NCI-H1436 treated with DMSO at 0.1 percent for 48 hours (cell line): ENCODE measurements around the gene OR10AG1.

Source experiments
- DNase-seq: peaks from one replicate; lab custom pipeline; 2025; lab: John Stamatoyannopoulos, UW

The OR10AG1 gene, protein sequence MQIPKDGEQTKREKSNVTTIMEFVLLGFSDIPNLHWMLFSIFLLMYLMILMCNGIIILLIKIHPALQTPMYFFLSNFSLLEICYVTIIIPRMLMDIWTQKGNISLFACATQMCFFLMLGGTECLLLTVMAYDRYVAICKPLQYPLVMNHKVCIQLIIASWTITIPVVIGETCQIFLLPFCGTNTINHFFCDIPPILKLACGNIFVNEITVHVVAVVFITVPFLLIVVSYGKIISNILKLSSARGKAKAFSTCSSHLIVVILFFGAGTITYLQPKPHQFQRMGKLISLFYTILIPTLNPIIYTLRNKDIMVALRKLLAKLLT

DNA sequence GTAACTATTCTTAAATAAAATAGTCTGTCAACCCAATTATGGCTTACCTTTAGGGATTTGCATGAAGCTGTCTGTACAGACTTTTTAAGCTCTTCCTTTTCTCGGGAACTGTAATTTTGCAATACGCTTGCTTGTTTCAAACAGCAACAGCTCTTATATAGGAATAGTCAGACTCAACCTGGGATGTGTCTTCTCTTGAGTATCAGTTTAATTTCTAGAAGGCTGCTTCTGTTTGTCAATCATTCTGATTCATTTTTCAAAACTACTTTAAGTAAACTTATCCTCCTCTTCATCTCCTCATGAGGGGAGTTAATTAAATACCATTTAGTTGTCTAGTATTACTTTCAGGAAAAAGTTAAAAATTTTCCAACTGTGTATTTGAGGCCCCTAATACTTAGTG is at the start of gene OR10AG1:
Gene OR10AG1, minus strand, starts transcription at position 101 of the 400 bp plus-strand sequence. Its CDS starts 38 bp downstream, at position 63.
- DNase-seq: no peak

DNA sequence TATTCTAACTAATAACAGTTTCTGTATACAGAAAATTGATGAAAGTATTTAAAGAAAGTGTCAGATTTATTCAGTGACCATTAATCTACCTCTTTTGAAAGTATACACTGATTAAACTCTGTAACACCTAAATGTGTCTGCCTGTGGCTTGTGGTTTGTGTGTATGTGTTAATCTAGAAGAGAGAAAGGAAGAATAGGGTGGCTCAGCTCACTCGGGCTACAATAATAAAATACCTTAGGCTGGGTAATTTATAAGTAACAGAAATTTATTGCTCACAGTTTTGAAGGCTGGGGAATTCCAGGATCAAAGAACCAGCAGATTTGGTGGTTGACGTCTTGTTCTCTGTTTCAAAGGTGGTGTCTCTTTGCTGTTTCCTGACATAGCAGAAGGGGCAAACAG is 44.1 kb upstream of the OR10AG1 start:
- DNase-seq: no peak

- DNase-seq: no peak
Observed at GRCh38 chr11:56010716-56011115, 41.0 kb upstream of the OR10AG1 start.

DNA sequence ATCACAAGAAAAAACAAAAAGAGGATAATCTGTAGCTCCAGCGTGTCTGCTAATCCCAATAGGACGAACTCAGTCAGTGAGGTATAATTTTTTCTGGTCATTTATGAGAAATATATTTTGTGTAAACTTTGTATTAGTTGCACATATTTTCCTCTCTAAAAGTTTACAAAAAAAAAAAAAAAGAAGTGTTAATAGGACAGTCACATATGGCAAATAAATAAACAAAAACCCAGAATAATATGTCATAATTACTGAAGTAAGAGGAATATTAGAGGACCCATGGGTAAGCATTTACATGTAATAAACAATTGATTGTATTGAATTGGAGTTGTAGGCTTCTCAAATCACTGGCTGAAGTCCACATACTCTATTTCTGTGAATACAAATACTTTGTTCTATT is 24.8 kb upstream of the OR10AG1 start, which contains the start of gene OR5F1:
Gene OR5F1, minus strand, starts transcription at position 101 of the 400 bp plus-strand sequence. Its CDS starts 0 bp downstream, at position 101.
- DNase-seq: no peak

DNA sequence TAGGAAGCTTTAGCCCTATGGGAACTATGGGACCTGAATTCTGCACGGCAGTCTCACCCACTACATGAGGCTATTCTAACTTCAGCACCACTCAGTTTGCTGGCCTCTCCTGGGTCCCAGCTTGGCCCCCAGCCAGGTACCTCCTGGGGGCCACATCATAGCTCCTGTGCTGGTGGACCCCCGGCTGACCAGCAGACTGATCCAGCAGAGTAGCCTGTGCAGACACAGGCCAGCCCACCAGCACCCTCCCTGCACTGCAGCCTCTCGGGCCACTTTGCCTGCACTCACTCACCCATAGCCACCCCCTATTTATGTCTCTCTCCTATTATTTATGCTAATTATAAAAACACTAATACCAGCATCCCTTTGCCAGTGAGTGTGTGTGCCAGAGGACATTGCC is 1.2 kb upstream of the OR10AG1 start:
- no peak for DNase-seq

DNA sequence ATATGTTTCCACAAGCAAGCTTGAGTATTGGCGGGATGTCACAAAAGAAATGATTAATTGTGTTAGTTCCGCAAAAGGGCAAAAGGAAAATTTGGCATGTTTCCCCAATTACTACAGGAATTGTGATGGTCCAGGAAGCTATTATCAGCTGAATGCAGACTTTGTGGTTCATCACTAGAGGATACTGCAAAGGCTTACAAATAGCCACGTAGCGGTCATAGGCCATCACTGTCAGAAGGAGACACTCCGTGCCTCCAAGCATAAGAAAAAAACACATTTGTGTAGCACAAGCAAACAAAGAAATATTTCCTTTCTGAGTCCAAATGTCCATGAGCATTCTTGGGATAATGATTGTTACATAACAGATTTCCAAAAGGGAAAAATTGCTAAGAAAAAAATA is 1.8 kb downstream of the OR10AG1 start:
- DNase-seq: no peak

DNA sequence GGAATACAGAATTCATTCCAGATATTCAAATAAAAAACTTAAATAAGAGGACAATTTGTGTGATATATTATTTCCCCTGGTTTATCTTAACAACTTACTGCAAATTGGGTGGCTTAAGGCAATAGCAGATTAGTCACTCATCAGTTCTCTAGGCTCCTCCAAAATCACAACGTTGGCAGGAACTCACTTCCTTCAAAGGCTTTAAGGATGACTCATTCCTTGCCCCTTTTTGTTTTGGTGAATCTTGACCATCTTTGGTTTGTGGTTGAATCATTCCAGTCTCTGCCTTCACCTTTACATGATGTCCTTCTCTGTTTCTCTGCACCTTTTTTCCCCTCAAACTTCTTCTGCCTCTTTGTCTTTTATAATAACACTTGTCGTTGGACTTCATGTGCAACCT is 3.4 kb downstream of the OR10AG1 start:
- no peak for DNase-seq

DNA sequence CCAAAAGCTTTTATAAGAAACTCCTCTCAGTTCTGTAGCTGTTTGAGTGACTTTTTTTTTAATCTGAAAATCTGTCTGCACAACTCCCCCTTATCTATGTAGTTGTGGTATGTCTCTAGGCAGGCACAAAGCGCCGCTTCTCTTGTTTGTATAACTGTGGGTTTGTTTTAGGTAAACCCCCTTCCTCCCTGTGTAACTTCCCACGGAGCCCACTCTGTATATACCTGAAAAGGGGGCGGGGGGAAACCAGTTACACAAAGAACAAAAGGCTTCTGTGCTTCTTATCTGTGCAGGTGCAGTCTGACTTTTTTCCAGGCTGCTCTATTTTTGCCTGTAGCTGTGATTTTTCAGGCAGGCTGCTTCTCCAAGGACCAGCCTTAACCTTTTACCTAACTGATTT is 13.2 kb downstream of the OR10AG1 start:
- no peak for DNase-seq

GRCh38 chr11:55949330-55949729 is 20.4 kb downstream of the OR10AG1 start:
- no peak for DNase-seq

GRCh38 chr11:55942785-55943392 is 26.9 kb downstream of the OR10AG1 start:
- no peak for DNase-seq

- no peak for DNase-seq
Observed at GRCh38 chr11:55936300-55936699, 33.4 kb downstream of the OR10AG1 start, which contains the start of gene OR5I1. OR5I1 (minus strand) TSS chr11:55936400; CDS start chr11:55936400, 0 bp downstream.

DNA sequence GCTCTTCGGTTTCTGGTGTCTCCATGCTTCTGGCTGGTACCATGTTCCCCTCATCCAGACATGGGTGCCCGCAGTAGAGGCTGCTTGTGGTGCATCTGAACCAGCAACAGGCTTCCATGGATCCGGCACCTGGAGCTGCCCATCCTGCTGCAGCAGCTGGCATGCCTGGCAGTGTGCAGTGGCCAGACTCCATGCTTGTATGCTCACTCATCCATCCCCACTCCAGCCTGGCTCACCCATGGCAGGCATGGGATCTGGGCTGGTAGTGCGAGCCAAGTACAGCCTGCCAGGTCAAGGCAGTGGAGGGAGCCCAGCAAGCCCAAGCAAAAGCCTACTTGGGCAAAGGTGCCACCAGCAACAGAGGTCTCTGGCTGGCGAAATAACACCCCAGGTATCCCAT is 49.2 kb downstream of the OR10AG1 start:
- no peak for DNase-seq
